ENCODE data around the gene GSTM3. TPM values are rescaled to one million over a fixed set of nuclear protein-coding genes. Genes with fewer than 3 reads are reported as not detected.

Gene GSTM3
- total and polyA plus RNA-seq, 2 donors from 2014 or later, result 54.7 to 405 TPM

GRCh38 chr1:109777980-109778625 is 37.3 kb upstream of the GSTM3 start:
- peak in 2 of 5 donors; percentile 24 to 49 for DNase-seq

GRCh38 chr1:109777436-109777835 is 36.6 kb upstream of the GSTM3 start:
- H3K36me3 ChIP-seq (ENCODE audit: control insufficient read depth in 2 of 3, insufficient read depth in 3 of 3, low read length in 3 of 3), result no peaks in the 10 kb centered on the region
- H3K27me3 ChIP-seq (ENCODE audit: control insufficient read depth, insufficient read depth, low read length), result no peaks in the 10 kb centered on the region
- H3K9me3 ChIP-seq (ENCODE audit: control insufficient read depth in 2 of 3, insufficient read depth in 1 of 3, low read length in 3 of 3), result peaks cover 0 to 6% (median 0%) of the 10 kb centered on the region in 3 donors
- no peak overlapping the region for H3K9ac ChIP-seq (ENCODE audit: low read length in 3 of 3)
- intact Hi-C loops (cut with DNase I), result loop anchor here (5.0 kb wide), 1 partner anchor 205 kb away; the partner anchor contains the start of gene AHCYL1
- FAIRE-seq (no peak), DNase-seq (peak in 2 of 5 donors; percentile 25 to 56)
- H3K4me1 ChIP-seq (ENCODE audit: control insufficient read depth in 2 of 3, insufficient read depth in 2 of 3, low read depth in 1 of 3, low read length in 3 of 3), result peaks cover 0 to 3% (median 3%) of the 10 kb centered on the region in 3 donors
- no peak overlapping the region for H3K27ac ChIP-seq (ENCODE audit: low read depth in 2 of 2, low read length in 2 of 2)
- no peak overlapping the region for H3K4me3 ChIP-seq (ENCODE audit: low read length in 3 of 3)
- TF ChIP-seq CTCF (IDR thresholded peaks at IDR 0.05; ENCODE audit: borderline replicate concordance, extremely low read depth, insufficient read depth), result no peak

More at GRCh38 chr1:109777980-109778625, 37.3 kb upstream of the GSTM3 start:
- H3K36me3 ChIP-seq (ENCODE audit: control insufficient read depth in 2 of 3, insufficient read depth in 3 of 3, low read length in 3 of 3), result no peaks in the 10 kb centered on the region
- H3K27me3 ChIP-seq (ENCODE audit: control insufficient read depth, insufficient read depth, low read length), result no peaks in the 10 kb centered on the region
- FAIRE-seq, result no peak
- TF ChIP-seq CTCF (IDR thresholded peaks at IDR 0.05; ENCODE audit: borderline replicate concordance, extremely low read depth, insufficient read depth), result no peak
- H3K9me3 ChIP-seq (ENCODE audit: control insufficient read depth in 2 of 3, insufficient read depth in 1 of 3, low read length in 3 of 3), result peaks cover 0 to 6% (median 0%) of the 10 kb centered on the region in 3 donors
- H3K27ac ChIP-seq (ENCODE audit: low read depth in 2 of 2, low read length in 2 of 2), result no peak overlapping the region
- H3K4me3 ChIP-seq (ENCODE audit: low read length in 3 of 3), result no peak overlapping the region
- intact Hi-C loops (cut with DNase I), result loop anchor here (5.0 kb wide), 1 partner anchor 204 kb away; the partner anchor contains the start of gene AHCYL1
- H3K9ac ChIP-seq (ENCODE audit: low read length in 3 of 3), result no peak overlapping the region
- peaks cover 1 to 9% (median 5%) of the 10 kb centered on the region in 3 donors for H3K4me1 ChIP-seq (ENCODE audit: control insufficient read depth in 2 of 3, insufficient read depth in 2 of 3, low read depth in 1 of 3, low read length in 3 of 3)

DNA sequence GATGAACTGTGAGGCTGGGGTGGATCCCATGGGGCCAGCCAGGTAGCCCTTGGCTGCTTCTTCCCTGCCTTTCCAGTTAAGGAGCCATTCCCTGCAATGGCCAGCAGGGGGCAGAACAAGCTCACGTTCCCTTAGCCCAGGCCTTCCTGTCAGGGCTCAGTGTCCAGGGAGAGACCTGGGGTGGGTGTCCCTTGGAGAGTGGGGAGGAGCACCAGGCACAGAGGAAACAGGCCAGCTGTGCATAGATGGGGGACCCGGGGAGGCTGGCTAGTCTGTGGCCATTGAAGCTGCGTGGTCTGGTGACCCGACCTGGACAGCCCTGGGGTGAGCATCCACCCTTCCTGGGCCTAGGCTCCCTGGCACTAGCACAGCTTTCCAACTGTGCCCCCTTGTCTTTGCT is 36.1 kb upstream of the GSTM3 start:
- peak; percentile 100 for TF ChIP-seq CTCF (IDR thresholded peaks at IDR 0.05; ENCODE audit: borderline replicate concordance, extremely low read depth, insufficient read depth)
- intact Hi-C loops (cut with DNase I), result loop anchor here (5.0 kb wide), 1 partner anchor 205 kb away; the partner anchor contains the start of gene AHCYL1
- Histone ChIP-seq H3K27me3 (ENCODE audit: control insufficient read depth, insufficient read depth, low read length) (no peaks in the 10 kb centered on the region), H3K4me3 (ENCODE audit: low read length in 3 of 3) (no peak overlapping the region), H3K9ac (ENCODE audit: low read length in 3 of 3) (no peak overlapping the region), H3K27ac (ENCODE audit: low read depth in 2 of 2, low read length in 2 of 2) (no peak overlapping the region), H3K4me1 (ENCODE audit: control insufficient read depth in 2 of 3, insufficient read depth in 2 of 3, low read depth in 1 of 3, low read length in 3 of 3) (peaks cover 0 to 3% (median 3%) of the 10 kb centered on the region in 3 donors), H3K36me3 (ENCODE audit: control insufficient read depth in 2 of 3, insufficient read depth in 3 of 3, low read length in 3 of 3) (no peaks in the 10 kb centered on the region), H3K9me3 (ENCODE audit: control insufficient read depth in 2 of 3, insufficient read depth in 1 of 3, low read length in 3 of 3) (peaks cover 0 to 6% (median 0%) of the 10 kb centered on the region in 3 donors)
- peak; percentile 85 to 95 (median 91) for DNase-seq
- no peak for FAIRE-seq

Measured in kidney (tissue), 14 donors.